Measurements from ENCODE around the gene DPYSL3.

DNA sequence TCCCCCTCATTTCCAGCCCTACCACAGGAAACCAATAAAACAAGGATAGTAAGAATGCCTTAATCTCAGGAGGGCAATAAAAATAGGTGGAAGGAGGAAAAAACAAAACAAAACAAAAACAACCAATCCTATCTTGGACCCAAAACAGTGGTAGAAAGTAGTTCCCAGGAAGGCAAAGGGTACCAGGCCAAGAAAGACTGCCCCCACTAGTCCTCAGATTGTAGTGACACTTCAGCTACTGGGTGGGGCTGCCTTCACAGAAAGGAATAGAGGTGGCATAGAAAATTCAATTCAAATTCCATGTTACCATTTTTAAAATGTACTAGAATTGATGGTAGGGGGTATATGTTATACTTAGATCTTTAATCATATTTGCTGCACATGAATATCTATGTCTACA is 59.3 kb downstream of the DPYSL3 start:
- TF ChIP-seq, protein P1, sequence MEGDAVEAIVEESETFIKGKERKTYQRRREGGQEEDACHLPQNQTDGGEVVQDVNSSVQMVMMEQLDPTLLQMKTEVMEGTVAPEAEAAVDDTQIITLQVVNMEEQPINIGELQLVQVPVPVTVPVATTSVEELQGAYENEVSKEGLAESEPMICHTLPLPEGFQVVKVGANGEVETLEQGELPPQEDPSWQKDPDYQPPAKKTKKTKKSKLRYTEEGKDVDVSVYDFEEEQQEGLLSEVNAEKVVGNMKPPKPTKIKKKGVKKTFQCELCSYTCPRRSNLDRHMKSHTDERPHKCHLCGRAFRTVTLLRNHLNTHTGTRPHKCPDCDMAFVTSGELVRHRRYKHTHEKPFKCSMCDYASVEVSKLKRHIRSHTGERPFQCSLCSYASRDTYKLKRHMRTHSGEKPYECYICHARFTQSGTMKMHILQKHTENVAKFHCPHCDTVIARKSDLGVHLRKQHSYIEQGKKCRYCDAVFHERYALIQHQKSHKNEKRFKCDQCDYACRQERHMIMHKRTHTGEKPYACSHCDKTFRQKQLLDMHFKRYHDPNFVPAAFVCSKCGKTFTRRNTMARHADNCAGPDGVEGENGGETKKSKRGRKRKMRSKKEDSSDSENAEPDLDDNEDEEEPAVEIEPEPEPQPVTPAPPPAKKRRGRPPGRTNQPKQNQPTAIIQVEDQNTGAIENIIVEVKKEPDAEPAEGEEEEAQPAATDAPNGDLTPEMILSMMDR (IDR thresholded peaks at IDR 0.05): no peak
- no peak for TF ChIP-seq POLR2A (IDR thresholded peaks at IDR 0.05)

Data from esophagus squamous epithelium (tissue), 4 donors.